DMS153 (cell line): Measurements from ENCODE around the gene FGL2.
"Not testable (repeated sequence)": the region's sequence is repeated elsewhere in the genome, so short reads cannot be mapped to it uniquely, and the experiment has no call there.

ENCODE experiments used
- DNase-seq: peaks from one replicate; lab custom pipeline; 2025; lab: John Stamatoyannopoulos, UW

The FGL2 gene

GRCh38 chr7:77216181-77216845, 16.7 kb upstream of the FGL2 start:
- no peak for DNase-seq

- no peak for DNase-seq
Observed at GRCh38 chr7:77209479-77210139, 10.0 kb upstream of the FGL2 start.

DNA sequence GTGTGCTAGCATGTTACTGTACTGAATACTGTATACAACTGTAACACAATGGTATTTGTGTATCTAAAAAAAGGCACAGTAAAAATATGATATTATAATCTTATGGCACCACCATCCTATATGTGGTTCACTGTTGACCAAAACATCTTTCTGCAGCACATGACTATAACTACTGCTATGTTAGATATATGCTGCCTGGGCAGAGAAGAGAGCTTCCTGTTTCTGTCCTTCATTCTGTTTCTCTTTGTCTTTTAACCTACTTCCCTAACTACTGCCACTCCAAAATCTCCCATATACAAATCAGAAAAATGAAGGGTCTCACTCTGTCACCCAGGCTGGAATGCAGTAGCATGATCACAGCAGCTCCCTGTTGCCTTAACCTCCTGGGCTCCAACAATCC, 8.8 kb upstream of the FGL2 start:
- DNase-seq: no peak

DNA sequence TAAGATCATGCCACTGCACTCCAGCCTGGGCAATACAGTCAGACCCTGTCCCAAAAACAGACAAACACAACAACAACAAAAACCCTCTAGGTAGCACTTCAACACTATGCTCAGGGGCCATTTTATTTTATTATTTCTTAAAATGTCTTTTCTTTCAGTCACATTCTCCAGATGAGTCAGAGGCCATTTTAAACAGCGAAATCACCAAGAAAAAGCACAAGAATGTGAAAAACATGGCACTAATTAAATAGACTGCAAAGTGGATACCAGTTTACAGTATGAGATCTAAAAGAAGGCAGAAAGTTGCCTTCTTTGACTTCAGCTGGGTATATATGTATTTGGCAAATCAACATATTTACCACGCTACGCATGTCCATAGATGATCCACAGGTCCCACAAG, 6.1 kb upstream of the FGL2 start:
- no peak for DNase-seq

- no peak for DNase-seq
Observed at GRCh38 chr7:77202481-77202976, 2.9 kb upstream of the FGL2 start.

GRCh38 chr7:77200542-77200941, 923 bp upstream of the FGL2 start:
- no peak for DNase-seq

- DNase-seq: no peak
Observed at GRCh38 chr7:77197141-77197540, 2.5 kb downstream of the FGL2 start.

DNA sequence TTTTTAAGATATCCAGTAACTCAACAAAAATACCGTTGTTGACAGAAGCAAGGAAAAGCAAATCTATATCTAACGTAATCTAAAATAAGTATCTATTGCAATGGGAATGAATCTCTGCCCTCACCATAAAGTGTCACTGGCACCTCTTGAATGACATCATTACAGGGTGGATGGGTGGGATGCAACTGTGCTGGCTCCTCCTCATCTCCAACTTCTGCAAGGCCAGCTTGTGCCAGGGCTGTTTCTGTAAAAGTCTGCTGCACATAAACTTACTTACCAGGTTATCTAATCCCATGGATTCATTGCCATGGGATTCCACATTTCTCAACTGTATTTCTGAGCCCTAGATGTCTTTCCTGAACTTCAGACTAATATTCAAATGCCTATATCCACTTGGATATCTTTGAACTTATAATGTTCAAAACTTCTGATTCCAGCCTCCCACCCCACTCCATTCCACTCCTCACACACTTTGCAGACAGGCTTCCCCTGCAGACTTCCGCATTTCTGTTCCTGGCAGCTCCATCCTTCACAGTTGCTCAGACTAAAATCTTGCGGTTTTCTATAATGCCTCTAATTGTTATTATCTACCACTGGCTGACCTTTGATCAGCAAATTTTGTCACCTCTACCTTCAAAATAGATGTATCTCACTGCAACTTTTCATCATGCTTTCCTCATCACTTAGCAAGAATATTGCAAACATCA, 10.7 kb downstream of the FGL2 start:
- no peak for DNase-seq

GRCh38 chr7:77185866-77186265, 13.8 kb downstream of the FGL2 start:
- DNase-seq: no peak

- DNase-seq: no peak
Observed at GRCh38 chr7:77184990-77185389, 14.6 kb downstream of the FGL2 start.

- no peak for DNase-seq
Observed at GRCh38 chr7:77184463-77184862, 15.2 kb downstream of the FGL2 start.

DNA sequence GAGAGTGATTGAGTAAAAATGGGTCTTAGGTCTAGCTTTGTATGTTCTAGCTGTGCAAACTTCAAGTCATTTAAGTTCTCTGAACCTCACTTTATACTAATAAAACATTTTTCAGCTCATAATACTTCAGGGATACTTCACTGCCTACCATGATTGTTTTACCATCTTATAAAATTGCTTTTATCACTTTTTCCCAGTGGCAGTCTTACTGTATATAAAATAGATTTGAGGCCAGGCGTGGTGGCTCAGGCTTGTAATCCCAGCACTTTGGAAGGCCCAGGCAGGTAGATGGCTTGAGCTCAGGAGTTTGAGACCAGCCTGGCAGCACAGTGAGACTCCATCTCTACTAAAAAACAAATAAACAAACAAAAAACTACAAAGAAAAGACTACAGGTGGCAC, 17.4 kb downstream of the FGL2 start:
- DNase-seq: no peak

GRCh38 chr7:77181734-77182133, 17.9 kb downstream of the FGL2 start:
- DNase-seq: no peak

DNA sequence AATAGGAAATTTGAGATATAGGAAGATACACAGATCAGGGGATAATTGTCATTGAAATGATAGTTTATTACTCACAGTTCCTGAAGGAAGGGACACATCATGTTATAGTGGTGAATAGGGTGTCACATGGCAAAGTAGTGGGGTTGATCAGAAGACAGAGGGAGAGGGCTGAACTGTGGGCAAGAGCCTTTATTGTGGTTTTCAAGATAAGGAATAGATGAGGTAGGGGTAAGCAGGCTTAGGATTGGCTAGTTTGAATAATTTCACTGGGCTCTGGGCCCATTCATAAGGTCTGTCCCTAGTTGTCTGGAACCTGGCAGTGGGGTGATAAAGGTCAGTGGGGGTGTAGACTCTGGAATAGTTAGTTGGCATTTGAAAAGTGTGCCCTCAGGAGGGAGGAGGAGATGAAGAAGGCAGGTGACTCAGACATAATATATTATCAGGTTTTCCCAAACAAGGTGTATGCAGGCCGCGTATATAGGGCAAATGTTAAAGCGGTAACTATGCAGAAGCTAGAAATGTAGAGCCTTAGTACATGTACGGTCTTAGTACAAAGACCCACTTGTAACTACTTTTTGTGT, 18.5 kb downstream of the FGL2 start:
- no peak for DNase-seq

GRCh38 chr7:77178024-77178423, 21.6 kb downstream of the FGL2 start:
- not testable (repeated sequence) for DNase-seq

GRCh38 chr7:77177321-77177904, 22.2 kb downstream of the FGL2 start:
- DNase-seq: not testable (repeated sequence)

DNA sequence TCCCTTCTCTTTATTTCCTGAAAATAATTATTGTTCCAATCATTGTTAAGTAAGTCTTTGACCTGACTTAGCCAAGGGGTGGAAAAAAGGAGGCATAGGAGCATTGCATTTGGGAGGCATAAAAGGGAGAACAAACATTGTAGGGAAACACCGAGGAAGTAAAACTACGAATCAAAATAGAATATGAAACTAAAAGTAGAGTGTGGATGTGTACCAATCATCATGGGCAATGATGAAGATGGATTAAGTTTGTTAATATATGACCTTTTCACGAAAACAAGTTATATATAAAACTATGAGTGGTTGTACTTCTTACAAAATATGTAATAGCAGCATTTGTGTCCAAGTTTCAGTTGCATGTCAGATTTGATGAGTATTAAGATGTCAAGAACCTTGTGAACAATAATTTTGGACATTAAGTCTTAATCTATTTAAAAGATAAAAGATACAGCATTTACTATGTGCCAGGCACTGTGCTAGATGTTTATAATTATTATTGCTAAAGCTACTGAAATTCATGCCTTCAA, 24.3 kb downstream of the FGL2 start:
- DNase-seq: not testable (repeated sequence)

- not testable (repeated sequence) for DNase-seq
Observed at GRCh38 chr7:77174418-77174817, 25.2 kb downstream of the FGL2 start.

DNA sequence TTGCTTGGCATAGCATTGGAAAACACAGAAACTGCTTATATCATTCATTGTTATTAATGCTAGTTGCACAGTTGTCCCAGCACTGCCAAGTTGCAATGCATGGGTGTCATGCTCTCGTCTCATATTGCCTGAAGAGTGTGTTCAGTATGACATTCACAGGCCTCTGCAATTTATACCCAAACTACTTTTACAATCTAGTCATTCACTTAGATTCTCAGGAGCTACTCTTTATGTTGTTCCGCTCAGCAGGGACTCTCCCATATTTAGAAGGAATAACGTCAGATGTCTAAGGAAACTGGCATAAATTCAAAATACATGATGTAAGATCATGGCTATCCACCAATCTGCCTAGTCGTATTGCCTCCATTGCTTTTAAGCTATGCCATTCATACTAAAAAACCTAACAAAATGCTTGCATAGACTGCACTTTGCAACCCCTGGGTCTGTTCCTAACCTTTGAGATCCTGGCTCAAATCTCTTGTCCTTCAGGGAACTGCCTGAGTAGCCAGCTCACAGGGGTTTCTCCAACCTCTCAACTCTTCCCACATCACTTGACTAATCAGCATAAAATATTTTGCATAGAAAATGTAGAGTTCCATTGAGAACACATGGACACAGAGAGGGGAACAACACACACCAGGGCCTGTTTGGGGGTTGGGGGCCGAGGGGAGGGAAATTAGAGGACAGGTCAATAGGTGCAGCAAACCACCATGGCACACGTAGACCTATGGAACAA, 27.0 kb downstream of the FGL2 start:
- DNase-seq: not testable (repeated sequence)

- not testable (repeated sequence) for DNase-seq
Observed at GRCh38 chr7:77171073-77171472, 28.5 kb downstream of the FGL2 start.

- DNase-seq: no peak
Observed at GRCh38 chr7:77157446-77157845, 42.2 kb downstream of the FGL2 start.
